Right lobe of liver (tissue), 4 donors: ENCODE data around the gene PHC1.

Experiments
- CTCF ChIP-seq, 4 donors: fragments of 200-600 bp in 3 of 4; fragments of 450-650 bp in 1 of 4; IDR thresholded peaks; one replicate each; pipeline versions ENCODE4 v1.5.1 to v1.8.0; 2016 to 2022; ENCODE audit warnings: antibody characterized with exemption in 4 of 4, mild to moderate bottlenecking in 2 of 4
- POLR2A ChIP-seq: fragments of 450-650 bp; IDR thresholded peaks from one replicate; pipeline ENCODE4 v1.6.1; 2017; ENCODE audit warnings: antibody characterized with exemption, mild to moderate bottlenecking
- donor health status: DM: no; HTN: no; CAD: no.
- donor health status: DM: no; HTN: no; CAD: no.
- donor health status: DM: no; HTN: yes; CAD: no.

- no peak for TF ChIP-seq CTCF (IDR thresholded peaks at IDR 0.05)
- no peak for TF ChIP-seq POLR2A
These were observed 22.4 kb downstream of the PHC1 start for GRCh38 chr12:8936735-8937134.
